ENCODE data around the gene SERPINA12. TPM values are rescaled to one million over a fixed set of nuclear protein-coding genes. Genes with fewer than 3 reads are reported as not detected.

Gene SERPINA12
- total and polyA plus RNA-seq, 2 of the 13 experiments (the other 11 are each of a cell fraction or from before 2014, with no cell fraction given): 0.08 TPM; not detected in 1

GRCh38 chr14:94451091-94451771 is 58.0 kb downstream of the SERPINA12 start (continued):
- no peak for TF ChIP-seq ZNF646 (CRISPR knock-in tag; IDR thresholded peaks at IDR 0.05)
- no peak for TF ChIP-seq ZNF589 (CRISPR knock-in tag; conservative IDR thresholded peaks at IDR 0.05)
- TF ChIP-seq ZNF562 (CRISPR knock-in tag; IDR thresholded peaks at IDR 0.05; ENCODE audit: borderline replicate concordance): no peak
- no peak for TF ChIP-seq MLLT10 (CRISPR knock-in tag; IDR thresholded peaks at IDR 0.05)
- TF ChIP-seq ZNF780A (CRISPR knock-in tag; IDR thresholded peaks at IDR 0.05): no peak
- TF ChIP-seq ZNF781 (CRISPR knock-in tag; IDR thresholded peaks at IDR 0.05; ENCODE audit: borderline replicate concordance, not compliant biosample characterization): no peak
- TF ChIP-seq HOXA9 (CRISPR knock-in tag; IDR thresholded peaks at IDR 0.05; ENCODE audit: borderline replicate concordance): no peak
- no peak for TF ChIP-seq KAT8 (CRISPR knock-in tag; IDR thresholded peaks at IDR 0.05)
- TF ChIP-seq SUZ12 (IDR thresholded peaks at IDR 0.05; ENCODE audit: low read depth, low read length): no peak
- TF ChIP-seq TEF (CRISPR knock-in tag; IDR thresholded peaks at IDR 0.05): no peak
- peak; percentile 55; the same call in 1 of the 2 replicates for TF ChIP-seq DMAP1 (CRISPR knock-in tag; IDR thresholded peaks at IDR 0.05)
- TF ChIP-seq POGK (CRISPR knock-in tag; conservative IDR thresholded peaks at IDR 0.05): 0 out of 2 replicates have a peak, but pooled peaks have one; percentile 58
- TF ChIP-seq ZNF335 (CRISPR knock-in tag; IDR thresholded peaks at IDR 0.05): no peak
- TF ChIP-seq ZNF414 (CRISPR knock-in tag; IDR thresholded peaks at IDR 0.05): no peak
- TF ChIP-seq IRF1 (CRISPR knock-in tag; IDR thresholded peaks at IDR 0.05; ENCODE audit: low read depth): no peak
- no peak for TF ChIP-seq CREB1 (IDR thresholded peaks at IDR 0.05)
- TF ChIP-seq CREB1 (CRISPR knock-in tag; IDR thresholded peaks at IDR 0.05): 0 out of 2 replicates have a peak, but pooled peaks have one; percentile 32

Measured in HepG2 (cell line).